ENCODE measurements around the gene COL21A1.
"Not testable (repeated sequence)": the region's sequence is repeated elsewhere in the genome, so short reads cannot be mapped to it uniquely, and the experiment has no call there.

COL21A1 gene

DNA sequence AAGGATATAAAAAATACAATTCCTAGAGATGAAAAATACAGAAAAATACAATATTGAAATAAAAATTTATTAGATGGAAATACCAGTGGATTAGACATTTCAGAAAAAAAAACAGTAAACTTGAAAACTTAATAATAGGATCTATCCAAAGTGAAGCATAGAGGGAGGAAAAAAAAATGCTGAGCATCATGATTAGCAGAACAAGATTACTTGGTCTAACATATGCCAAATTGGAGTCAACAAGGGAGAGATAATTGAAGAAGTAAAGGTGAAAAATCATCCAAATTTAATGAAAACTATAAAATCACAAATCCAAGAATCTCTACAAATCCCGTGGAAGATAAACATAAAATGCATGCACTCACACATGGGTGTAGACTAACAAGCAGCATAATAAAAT is 205.8 kb downstream of the COL21A1 start:
- no peak for DNase-seq

DNA sequence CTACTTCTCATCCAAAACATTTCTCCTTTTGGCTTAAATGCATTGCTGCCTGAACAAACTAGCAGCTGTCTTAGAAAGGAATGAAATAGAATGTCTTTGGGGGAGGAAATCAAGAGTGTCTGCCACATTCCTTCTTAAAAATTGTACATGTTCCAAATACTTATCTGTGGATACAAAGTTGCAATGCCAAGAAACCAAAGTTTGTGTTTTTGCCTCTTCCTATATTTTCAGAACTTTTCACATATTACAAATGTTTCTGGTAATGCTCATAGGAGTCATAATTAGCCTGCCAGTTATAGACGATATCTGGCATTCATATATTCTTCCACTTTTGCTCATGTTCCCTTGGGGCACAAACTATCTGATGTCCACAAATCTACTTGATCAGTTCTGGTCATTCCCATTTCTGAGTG is 206.5 kb downstream of the COL21A1 start:
- no peak for DNase-seq

DNA sequence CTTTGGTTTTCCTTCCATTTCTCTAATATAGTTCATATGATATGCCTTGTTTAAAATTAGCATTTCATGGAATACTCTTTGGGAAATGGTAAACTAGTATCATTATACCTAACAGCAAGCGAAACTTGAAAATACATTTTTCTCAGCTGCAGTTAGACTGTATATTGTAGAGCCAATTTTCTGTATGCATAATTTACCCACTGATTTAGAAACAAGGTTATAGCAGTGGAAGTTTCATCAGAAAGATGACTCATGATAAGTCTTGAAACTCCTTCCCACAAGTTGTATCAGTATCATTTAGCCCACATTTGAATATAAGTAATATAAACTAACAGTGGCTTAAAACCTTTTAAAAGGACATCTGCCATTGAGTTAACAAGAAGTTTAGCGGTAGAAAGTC is 207.2 kb downstream of the COL21A1 start:
- no peak for DNase-seq

DNA sequence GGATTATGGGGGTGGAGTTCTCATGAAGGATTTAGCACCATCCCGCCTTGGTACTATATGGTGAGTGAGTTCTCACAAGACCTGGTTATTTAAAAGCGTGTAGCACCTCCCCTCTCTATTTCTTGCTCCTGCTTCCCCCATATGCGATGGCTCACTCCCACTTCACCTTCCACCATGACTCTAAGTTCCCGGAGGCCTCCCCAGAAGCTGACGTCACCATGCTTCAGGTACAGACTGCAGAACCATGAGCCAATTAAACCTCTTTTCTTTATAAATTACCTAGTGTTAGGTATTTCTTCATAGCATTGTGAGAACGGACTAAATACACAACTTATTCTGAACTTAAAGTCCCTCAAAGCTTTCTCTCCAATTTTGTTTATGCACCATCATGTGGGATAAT is 208.6 kb downstream of the COL21A1 start:
- no peak for DNase-seq

DNA sequence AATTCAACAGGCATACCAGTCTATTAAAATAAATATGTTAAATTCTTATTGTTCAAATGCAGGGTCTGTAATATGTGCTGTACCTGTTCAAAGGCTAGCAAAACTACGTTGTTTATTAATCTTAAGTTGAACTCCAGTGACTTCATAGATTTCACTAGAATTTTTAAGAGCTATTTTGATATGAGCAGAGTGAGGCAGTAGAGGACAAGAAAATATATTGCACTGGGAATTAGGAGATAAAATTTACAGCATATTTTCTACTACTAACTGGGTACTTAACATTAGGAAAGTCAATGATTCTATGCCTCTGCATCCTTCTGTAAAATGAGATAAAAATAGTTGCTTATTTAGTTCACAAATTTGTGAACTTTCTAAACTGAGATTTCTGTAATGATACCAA is 209.8 kb downstream of the COL21A1 start:
- no peak for DNase-seq

DNA sequence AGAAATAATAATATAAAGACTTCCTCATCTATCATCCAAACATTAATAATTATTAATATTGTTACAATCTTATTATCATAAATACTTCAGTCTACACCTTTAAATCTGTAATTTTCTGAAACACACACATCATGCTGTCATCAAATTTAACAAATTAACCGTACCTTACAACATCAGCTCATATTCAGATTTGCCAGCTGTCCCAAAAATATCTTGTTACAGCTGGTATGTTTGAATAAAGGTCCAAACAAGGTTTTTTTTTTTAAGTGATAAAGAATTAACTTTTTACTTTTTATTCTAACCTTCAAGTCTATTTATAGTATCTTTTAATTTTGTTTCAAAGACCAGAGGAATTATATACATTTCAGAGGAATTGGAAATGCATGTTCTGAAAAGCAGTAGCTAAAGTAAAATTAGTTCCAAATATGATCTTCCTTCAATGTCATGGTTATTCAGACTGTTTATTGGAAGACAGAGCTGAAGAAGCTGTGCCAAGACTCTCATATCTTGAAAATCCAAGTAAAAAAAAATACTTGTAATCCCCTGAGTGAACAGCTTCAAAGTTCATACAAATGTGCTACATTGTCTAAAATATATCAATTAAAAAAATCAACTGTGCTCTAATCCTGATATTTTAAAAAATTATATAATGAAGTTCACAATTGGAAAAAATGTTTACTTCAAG is 210.3 kb downstream of the COL21A1 start:
- DNase-seq, result no peak

DNA sequence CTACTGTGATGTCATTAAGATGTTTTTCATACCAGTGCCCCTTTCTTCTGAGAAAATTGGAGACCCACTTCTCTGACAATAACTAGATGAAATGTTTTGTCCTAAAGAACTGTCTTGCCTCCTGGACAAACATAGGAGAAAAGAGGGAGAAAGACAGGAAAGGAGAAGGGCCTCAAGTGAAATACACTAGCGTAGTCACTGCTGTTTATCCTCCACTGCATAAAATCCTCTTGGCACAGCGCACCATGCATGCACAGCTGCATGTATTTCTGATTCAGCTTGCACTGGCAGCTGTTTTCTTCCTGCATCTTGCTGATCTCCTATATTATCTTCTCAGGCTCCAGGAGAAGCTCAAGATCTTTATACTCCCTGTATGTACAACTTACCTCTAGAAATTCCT is 214.0 kb downstream of the COL21A1 start:
- no peak for DNase-seq

DNA sequence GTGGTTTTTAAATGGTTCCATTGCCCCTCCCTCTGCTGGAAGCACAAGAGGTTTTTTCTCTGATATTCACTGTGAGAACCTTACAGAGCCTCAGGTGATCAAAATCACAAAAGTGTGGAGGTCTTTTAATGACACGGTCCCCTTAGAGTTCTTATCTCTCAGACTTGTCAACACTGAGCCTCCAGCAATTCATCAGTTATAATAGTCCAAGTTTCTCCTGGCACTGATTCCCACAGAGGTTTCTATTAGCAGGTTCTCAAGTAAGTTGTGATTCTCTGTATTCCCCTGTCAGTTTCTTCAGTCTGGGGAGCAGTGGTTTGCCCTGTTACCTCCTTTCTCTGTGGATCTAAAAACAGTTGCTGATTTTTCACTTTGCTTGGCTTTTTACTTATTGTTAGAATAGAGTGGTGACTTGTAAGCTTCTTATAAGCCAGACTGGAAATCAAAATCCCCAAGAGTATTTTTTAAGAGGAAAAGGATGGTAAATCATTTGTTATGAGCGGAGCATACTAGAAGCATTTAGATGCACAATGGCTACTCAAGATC is 214.6 kb downstream of the COL21A1 start:
- no peak for DNase-seq

DNA sequence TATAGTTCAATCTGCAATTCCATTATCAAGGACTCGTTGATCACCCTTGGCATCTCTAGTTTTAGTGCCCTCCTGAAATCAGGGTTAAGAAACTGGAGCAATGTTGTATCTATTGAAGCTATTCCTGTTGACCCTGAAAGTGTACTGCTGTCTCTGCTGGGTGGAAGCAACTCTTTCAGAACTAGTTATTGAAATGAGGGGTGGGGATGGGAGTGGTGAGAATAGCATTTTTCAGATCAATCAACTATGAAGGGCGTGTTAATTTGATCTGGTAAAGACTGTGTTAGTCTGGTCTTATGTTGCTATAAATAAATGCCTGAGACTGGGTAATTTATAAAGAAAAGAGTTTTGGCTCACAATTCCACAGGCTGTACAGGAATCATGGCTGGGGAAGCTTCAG is 219.5 kb downstream of the COL21A1 start:
- DNase-seq, result no peak

DNA sequence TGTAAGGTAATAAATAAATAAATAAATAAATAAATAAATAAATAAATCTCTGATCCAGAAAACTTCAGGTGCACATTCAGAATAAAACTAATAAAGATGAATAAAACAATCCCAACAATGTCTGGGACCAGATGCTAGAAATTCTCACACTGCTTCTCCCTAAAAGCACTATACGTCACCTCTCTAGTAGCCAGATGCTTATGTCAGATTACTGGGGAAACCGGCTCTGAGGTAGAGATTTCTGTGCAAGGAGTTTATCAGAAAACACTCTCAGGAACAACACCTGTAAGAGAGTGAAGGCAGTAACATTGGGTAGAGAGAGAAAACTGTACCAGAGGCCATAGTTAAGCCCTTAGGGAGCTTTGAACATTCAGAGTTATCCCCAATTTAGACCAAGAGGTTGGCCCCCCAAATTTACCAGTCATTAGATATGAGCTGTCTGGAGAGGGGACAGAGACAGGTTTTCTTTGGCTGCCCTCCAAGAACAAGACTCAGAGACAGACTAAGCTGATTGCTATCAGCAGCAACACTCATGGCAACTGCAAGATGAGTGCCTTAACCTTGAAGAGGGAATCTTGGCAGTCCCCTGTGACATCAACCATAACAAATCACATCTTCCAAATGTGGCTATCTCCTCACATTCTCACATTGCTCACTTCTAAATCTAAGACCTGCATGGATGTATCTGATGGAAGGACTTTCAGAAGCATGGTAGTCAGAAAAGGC is 220.8 kb downstream of the COL21A1 start:
- no peak for DNase-seq

DNA sequence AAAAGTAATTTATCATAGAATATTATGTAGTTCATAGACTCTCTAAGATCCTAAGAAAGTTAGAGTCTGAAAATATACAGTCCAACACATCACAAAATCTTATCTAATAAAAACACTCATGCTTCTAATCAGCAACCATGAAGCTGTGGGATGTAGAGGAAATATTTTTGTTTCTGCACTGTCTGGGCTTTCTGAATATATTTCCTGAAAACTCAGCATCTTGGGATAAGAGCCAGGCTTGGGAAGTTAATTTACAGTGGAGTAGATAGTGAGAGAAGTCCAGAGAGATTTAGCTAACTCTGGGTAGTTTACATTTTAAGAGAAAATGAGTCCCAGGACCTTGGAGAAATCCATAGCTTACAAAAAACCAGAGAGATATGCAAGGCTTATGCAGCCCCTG is 221.6 kb downstream of the COL21A1 start:
- DNase-seq, result no peak

DNA sequence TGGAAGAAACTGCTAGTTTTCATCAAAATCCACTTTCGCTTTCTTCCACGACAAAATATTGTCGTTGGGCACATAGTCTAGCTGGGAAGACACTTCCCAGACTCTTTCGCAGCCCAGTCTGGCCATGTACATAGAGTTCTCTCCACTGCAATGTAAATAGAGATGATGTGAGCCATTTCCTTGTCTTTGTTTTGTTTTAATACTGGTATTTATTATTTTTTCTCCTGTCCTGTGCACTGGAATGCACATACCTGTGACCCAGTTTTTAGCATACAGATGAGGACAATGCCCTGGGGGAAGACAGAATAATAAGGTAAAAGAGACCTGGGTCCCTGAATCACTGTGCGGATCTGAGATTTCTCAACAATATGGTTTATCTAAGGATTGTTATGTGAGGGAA is 222.4 kb downstream of the COL21A1 start:
- no peak for DNase-seq

DNA sequence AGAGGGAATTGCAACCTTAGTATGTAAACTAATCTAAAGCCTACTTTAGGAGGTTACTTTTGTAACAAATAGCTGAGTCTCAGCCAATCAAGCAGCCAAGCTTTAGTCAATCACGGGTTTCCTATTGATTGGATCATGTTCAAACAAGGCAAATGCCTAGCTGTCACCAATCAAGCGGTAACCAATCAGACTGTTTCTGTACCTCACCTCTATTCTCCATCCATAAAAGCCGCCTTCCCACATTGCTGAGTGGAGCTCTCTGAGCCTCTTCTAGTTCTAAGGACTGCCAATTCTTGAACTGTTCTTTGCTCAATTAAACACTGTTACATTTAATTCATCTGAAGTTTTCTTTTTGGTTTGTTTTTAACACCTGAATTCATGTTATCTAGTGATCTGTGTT is 223.6 kb downstream of the COL21A1 start:
- no peak for DNase-seq

DNA sequence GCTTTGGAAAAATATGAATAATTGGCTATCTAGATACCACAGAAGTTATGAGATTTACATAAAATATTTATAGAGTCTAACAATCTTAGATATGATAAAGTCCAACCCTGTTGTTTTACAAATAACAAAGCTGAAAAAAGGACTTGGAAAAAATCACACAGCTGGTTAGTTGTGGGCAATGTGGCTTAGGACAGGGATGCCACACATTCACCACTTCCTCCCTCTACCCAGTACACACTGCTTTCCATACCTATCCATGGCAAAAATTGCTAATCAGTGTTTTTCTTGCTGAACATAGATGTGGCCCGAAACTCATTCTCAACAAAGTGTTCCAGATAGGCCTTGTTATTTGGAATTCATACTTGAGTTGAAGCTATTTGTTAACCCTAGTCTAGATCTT is 224.7 kb downstream of the COL21A1 start:
- DNase-seq, result no peak

DNA sequence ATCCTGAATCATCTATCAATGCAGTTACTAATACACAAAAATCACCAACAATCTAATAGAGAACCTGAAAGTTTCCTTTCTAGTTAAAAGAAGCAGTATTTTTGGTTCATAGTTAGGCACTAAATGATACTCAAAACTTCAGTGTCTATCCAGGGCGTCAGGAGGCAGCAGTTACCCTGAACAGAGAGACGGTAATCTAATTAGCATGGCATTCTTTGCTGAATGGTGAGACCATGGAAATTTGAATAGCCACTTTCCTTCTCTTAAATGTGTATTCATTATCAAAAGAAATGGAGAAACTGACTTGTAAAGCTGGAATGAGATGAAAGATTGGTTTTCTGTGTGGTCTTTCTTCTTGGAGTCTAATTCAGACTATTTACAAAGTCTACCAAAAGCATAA is 225.4 kb downstream of the COL21A1 start:
- no peak for DNase-seq

DNA sequence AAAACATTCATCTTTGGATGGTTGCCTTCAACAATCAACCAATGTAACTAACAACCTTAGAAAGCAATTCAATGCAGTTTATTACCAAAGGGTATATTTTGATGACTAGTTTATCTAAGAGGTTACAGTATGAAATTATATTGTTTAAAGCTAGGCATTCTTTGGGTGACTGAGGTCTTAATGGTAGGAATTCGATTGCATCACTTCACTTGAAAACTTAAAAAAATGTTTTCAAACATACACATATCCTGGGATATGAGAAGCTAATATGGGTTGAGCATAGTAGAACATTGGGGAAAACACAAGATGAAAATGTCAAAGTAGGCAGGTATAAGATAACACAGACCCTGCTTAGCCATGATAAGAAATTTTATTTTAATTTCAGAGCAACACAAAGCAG is 227.4 kb downstream of the COL21A1 start:
- DNase-seq, result no peak

DNA sequence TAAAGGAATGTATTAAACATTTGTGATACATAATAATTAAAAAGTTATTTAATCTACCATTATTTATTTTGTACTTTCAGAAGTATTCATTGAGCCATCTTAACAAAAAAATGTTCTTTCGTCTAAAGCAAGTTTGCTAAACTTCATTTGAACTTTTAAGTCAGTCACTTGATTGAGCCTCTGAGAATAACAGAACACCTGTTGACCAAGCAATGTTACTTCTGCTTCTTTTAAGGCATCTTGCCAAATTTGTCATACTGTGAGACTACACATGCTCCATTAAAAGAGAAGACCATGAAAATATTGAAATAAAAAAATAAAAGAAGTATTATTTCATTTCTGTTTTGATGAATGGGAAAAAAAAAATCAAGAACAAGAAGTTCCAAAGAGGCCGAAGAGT is 230.2 kb downstream of the COL21A1 start:
- DNase-seq, result no peak

DNA sequence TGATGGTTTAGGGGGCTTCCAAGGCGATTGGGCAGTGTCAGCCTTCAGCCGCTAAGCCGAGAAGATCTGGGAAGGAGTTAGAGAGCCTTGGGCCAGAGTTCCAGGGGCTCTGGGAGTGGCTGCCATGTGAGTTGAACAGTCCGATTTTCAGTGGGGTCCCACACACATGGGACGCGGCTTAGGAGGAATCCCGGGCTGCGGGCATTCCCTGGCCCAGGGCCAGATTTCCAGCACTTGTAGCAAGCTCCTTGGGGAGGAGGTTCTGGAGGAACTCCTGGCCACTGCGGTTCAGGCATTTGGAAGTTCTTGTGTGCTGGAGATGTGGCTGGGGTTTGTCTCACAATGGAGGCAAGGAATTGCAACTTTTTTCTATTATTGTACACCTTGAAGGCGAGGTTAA is 233.3 kb downstream of the COL21A1 start:
- DNase-seq, result not testable (repeated sequence)

DNA sequence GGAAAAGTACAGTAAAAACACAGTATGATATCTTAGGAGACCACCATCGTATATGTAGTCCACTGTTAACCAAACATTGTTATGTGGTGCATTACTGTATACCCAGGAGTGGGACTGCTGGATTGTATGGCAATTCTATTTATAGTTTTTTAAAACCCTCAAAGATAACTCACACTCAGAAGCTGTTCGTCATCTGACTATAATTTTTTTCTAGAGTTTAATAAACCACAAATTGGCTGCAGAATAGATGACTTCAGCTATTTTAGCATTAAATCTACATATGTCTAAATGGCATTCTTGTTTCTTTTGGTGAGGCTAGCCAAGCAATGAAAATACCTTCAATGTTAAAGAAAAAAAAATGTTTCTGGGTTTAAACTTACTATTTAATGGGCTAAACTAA is 237.7 kb downstream of the COL21A1 start:
- DNase-seq, result no peak

Data from activated naive CD4-positive, alpha-beta T cell treated with anti-CD3 and anti-CD28 coated beads, Interleukin-2, amount 50 U/mL, for 16 hours (primary cell).